PFSK-1 (cell line): ENCODE results near the gene TFE3.

ENCODE experiments used
- POLR2AphosphoS5 ChIP-seq: IDR thresholded peaks from 2 replicates; pipeline ENCODE4 v1.6.1; 2012; ENCODE audit warnings: low read depth, mild to moderate bottlenecking, control low read depth, low read length, moderate library complexity
- SIN3A ChIP-seq: IDR thresholded peaks from 2 replicates; pipeline ENCODE4 v1.6.1; 2012; ENCODE audit warnings: mild to moderate bottlenecking, low read length, moderate library complexity, borderline replicate concordance; ENCODE audit not compliant: insufficient read depth
- TAF1 ChIP-seq: IDR thresholded peaks from 2 replicates; pipeline ENCODE4 v1.6.1; 2012; ENCODE audit warnings: low read length, control low read depth, borderline replicate concordance; ENCODE audit not compliant: insufficient read depth
- TF ChIP-seq, protein P1 (sequence below), 2 experiments: IDR thresholded peaks; 2 replicates each; pipeline versions ENCODE4 v1.6.1 to v1.8.0; 2011 to 2012; ENCODE audit warnings: low read depth in 2 of 2, low read length in 2 of 2, control low read depth in 1 of 2, inconsistent platforms in 1 of 2, mild to moderate bottlenecking in 1 of 2, moderate library complexity in 1 of 2; ENCODE audit not compliant: insufficient read depth in 1 of 2

DNA sequence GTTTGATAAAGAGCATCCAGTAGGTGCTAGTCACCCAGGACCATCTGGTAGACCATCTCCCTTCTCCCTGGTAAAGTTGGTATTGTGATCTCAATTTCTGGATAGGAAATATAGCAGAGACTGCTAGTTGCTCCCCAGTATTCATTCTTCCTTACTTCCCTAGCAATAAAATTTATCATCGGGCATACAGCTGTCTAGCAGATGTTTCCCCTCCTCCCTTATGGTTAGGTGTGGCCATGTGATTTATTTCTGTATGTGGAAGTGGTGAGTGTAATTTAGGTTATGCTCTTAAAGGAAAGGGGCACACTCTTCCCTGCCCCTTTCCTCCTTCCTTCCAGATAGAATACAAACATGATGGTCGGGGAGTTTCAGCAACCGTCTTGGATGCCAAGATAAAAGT is 59.3 kb downstream of the TFE3 start:
- TF ChIP-seq SIN3A: no peak
- TF ChIP-seq, protein P1, sequence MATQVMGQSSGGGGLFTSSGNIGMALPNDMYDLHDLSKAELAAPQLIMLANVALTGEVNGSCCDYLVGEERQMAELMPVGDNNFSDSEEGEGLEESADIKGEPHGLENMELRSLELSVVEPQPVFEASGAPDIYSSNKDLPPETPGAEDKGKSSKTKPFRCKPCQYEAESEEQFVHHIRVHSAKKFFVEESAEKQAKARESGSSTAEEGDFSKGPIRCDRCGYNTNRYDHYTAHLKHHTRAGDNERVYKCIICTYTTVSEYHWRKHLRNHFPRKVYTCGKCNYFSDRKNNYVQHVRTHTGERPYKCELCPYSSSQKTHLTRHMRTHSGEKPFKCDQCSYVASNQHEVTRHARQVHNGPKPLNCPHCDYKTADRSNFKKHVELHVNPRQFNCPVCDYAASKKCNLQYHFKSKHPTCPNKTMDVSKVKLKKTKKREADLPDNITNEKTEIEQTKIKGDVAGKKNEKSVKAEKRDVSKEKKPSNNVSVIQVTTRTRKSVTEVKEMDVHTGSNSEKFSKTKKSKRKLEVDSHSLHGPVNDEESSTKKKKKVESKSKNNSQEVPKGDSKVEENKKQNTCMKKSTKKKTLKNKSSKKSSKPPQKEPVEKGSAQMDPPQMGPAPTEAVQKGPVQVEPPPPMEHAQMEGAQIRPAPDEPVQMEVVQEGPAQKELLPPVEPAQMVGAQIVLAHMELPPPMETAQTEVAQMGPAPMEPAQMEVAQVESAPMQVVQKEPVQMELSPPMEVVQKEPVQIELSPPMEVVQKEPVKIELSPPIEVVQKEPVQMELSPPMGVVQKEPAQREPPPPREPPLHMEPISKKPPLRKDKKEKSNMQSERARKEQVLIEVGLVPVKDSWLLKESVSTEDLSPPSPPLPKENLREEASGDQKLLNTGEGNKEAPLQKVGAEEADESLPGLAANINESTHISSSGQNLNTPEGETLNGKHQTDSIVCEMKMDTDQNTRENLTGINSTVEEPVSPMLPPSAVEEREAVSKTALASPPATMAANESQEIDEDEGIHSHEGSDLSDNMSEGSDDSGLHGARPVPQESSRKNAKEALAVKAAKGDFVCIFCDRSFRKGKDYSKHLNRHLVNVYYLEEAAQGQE (IDR thresholded peaks at IDR 0.05; ENCODE audit: insufficient read depth in 1 of 2, low read depth in 2 of 2, low read length in 2 of 2): no peak
- no peak for TF ChIP-seq POLR2AphosphoS5
- no peak for TF ChIP-seq TAF1
